Adrenal gland (tissue), 12 donors: Measurements from ENCODE around the gene RNF43. TPM values are rescaled to one million over a fixed set of nuclear protein-coding genes. Genes with fewer than 3 reads are reported as not detected.
A peak's percentile ranks its signal among the peaks of the same experiment; 100 is the strongest.

Source experiments
- DNase-seq, 7 donors: peaks; one replicate each; pipeline ENCODE4 v3.0.0-alpha.2; 2019 to 2020
- H3K27ac ChIP-seq, 5 donors: fragments of 200-600 bp; sonication (generic) in 4 of 5; 1 replicate in 3 of 5; 2 replicates in 2 of 5; pipeline versions ENCODE4 v1.5.1 to v1.8.0; 2016 to 2020; ENCODE audit warnings: mild to moderate bottlenecking in 1 of 5
- H3K27me3 ChIP-seq: fragments of 200-600 bp; 2 replicates; pipeline ENCODE4 v1.8.0; 2021
- H3K36me3 ChIP-seq, 2 donors: fragments of 200-600 bp; replicated peaks in 1 of 2; 1 replicate in 1 of 2; 2 replicates in 1 of 2; pipeline versions ENCODE4 v1.5.1 to v1.8.0; 2018 to 2022
- H3K4me1 ChIP-seq, 2 donors: fragments of 200-600 bp; replicated peaks in 1 of 2; 1 replicate in 1 of 2; 2 replicates in 1 of 2; pipeline versions ENCODE4 v1.5.1 to v1.8.0; 2018 to 2021
- H3K4me3 ChIP-seq, 4 donors: fragments of 200-600 bp; sonication (generic) in 3 of 4; one replicate each; pipeline ENCODE4 v1.5.1; 2016 to 2018
- H3K9me3 ChIP-seq, 3 donors: fragments of 200-600 bp; sonication (generic) in 1 of 3; replicated peaks in 1 of 3; 1 replicate in 2 of 3; 2 replicates in 1 of 3; pipeline versions ENCODE4 v1.5.1 to v1.8.0; 2016 to 2021
- POLR2A ChIP-seq, 2 donors: fragments of 450-650 bp; IDR thresholded peaks; one replicate each; pipeline ENCODE4 v1.6.1; 2017; ENCODE audit warnings: antibody characterized with exemption in 2 of 2, mild to moderate bottlenecking in 2 of 2, moderate library complexity in 1 of 2
- WGBS, 4 donors: extraction: QIAGEN DNeasy Blood & Tissue Kit in 2 of 4; methylation state at CpG; one replicate each; pipeline versions ENCODE4 v1.1.5 to v1.1.7; 2013 to 2017; 5-methylcytosine and 5-hydroxymethylcytosine counted together
- intact Hi-C, 2 donors: fragments of 100-400 bp; cut with DNase I; formaldehyde crosslinking; loops; one replicate each; pipeline versions ENCODE4 v1.14.1 to v1.15.0; 2022 to 2023
- polyA plus RNA-seq, 3 donors: library from polyadenylated mRNA; stranded (reverse); fragments of 200-250 nt in 2 of 3; fragments of 350-450 nt in 1 of 3; fragmentation: Illumina TruSeq in 1 of 3; extraction: RNeasy Lipid Tissue Mini Kit (QIAGEN cat#74804) in 1 of 3; gene quantifications; one replicate each; pipeline ENCODE4 v1.2.3, GENCODE V29; 2013 to 2014
- total RNA-seq, 9 donors: library from RNA; depleted of rRNA in 4 of 9; stranded (reverse); fragments of >200 nt in 4 of 9; fragments of 120-200 nt in 1 of 9; fragmentation: NEBNext Ultra II Directional in 1 of 9; extraction: Animal tissue kit (Norgen Biotek cat#: 25700) in 1 of 9; gene quantifications; one replicate each; pipeline versions ENCODE4 v1.1.0 to v1.2.4, GENCODE V29; 2013 to 2023
- TF ChIP-seq, protein P1 (sequence below), 6 experiments: fragments of 450-650 bp in 4 of 6; fragments of 200-600 bp in 2 of 6; sonication (generic) in 1 of 6; IDR thresholded peaks; 1 replicate in 5 of 6; 2 replicates in 1 of 6; pipeline versions ENCODE4 v1.5.1 to v1.8.0; 2016 to 2021; ENCODE audit warnings: antibody characterized with exemption in 6 of 6, mild to moderate bottlenecking in 2 of 6, moderate library complexity in 1 of 6
- donor health status: healthy with polysubstance abuse.
- donor health status: Bipolar disorder and iron deficiency.
- donor health status: DM: yes; HTN: yes; CAD: no.
- donor health status: DM: no; HTN: no; CAD: no.
- donor health status: DM: no; HTN: no; CAD: no.
- donor health status: DM: yes; HTN: yes; CAD: no.

RNF43 gene
- total and polyA plus RNA-seq, 12 donors: 5.9 to 30.8 (median 12.7) TPM

DNA sequence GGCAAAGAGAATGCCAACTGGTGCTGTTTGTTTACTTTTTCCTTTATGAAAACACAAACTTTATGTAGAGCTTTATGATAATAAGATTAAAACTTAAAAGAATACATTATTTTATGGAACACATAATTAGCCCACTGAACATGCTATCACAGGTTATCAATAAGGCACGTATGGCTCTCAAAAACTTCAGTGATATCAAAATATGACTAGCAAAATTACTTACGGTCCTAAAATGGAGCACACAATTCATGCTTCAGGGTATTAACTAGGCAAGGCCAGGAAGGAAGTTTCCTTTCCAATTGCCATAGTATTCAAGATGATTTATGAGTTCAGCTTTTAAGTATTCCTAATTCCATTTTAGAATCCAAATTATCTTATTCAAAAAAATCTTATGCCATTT lies 3.6 kb downstream of the RNF43 start:
- TF ChIP-seq POLR2A (IDR thresholded peaks at IDR 0.05): no peak
- TF ChIP-seq, protein P1, sequence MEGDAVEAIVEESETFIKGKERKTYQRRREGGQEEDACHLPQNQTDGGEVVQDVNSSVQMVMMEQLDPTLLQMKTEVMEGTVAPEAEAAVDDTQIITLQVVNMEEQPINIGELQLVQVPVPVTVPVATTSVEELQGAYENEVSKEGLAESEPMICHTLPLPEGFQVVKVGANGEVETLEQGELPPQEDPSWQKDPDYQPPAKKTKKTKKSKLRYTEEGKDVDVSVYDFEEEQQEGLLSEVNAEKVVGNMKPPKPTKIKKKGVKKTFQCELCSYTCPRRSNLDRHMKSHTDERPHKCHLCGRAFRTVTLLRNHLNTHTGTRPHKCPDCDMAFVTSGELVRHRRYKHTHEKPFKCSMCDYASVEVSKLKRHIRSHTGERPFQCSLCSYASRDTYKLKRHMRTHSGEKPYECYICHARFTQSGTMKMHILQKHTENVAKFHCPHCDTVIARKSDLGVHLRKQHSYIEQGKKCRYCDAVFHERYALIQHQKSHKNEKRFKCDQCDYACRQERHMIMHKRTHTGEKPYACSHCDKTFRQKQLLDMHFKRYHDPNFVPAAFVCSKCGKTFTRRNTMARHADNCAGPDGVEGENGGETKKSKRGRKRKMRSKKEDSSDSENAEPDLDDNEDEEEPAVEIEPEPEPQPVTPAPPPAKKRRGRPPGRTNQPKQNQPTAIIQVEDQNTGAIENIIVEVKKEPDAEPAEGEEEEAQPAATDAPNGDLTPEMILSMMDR (IDR thresholded peaks at IDR 0.05): no peak
- Histone ChIP-seq H3K4me3 (peak overlapping the region in 2 of 4 donors; percentile 10 to 56), H3K36me3 (no peaks in the 10 kb centered on the region), H3K27me3 (no peaks in the 10 kb centered on the region), H3K4me1 (peaks cover 14 to 21% of the 10 kb centered on the region in 2 donors), H3K27ac (peak overlapping the region in 3 of 5 donors; percentile 24 to 88 (median 85)), H3K9me3 (no peaks in the 10 kb centered on the region)
- intact Hi-C loops: no loop called here
- WGBS, 4 donors: 32 to 41% (median 40%) methylated on average over 2 of the region's 2 CpGs
- no peak for DNase-seq

DNA sequence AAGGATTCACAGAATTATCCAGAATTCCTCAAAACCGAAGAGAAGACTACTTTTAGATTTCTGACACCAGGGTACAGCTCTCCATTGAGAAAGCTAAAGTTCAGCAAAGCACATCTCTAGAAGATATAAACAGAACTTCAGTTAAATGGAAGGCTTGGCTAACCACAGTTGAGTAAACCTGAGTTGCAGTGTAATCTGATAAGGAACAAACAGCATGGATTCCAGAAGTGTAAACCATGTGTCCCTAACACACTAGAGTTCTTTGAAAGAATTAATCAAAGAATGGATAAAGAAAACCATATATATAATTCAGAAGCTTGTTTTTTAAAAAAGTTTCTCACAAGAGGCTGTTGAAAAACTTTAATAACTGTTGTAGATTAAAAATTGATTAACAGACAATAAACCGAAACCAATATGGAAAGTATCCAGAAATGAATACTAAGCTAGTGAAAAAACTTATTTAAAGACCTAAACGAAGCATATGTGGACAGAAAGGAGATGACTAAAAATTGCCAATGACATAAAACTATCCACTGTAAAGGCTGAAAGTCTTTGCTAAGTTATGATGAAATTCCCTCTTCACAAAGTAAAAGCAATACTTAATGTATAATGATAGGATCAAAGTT lies 4.3 kb downstream of the RNF43 start:
- intact Hi-C loops: no loop called here

DNA sequence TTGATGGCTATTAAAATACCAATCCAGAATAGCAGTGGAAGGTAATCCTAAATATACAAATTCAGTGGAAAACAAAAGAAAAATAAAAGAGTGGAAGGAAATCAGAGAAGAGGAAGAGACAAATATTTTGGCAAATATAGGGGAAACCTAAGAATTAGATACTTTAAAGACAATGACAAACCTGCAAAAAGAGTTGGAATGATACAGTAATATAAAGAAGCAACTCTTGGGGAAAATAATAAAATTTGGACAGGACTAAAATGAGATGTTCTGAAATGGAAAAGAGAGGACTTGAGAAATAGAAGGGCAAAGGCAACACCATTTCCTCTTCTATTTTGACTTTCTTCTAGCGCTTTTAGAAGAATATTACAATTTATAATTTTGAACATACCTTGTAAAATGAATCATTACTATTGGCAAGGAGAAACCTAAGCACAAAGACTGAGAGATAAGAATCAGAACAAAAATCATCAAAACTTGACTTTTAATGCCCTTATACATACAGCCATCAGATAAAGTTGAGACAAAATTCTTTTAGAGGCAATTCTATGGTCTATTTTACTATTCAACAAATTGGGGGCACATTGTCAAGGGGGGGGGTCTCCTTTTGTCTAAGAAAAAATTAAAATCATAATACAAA lies 5.2 kb downstream of the RNF43 start:
- intact Hi-C loops: no loop called here
- H3K4me3 ChIP-seq: peak overlapping the region in 1 of 4 donors; percentile 56
- H3K9me3 ChIP-seq: no peaks in the 10 kb centered on the region
- H3K36me3 ChIP-seq: no peaks in the 10 kb centered on the region
- DNase-seq: no peak
- 60 to 81% (median 79%) methylated on average over 1 of the region's 1 CpG for WGBS, 4 donors
- H3K27ac ChIP-seq: peak overlapping the region in 1 of 5 donors; percentile 0
- TF ChIP-seq POLR2A (IDR thresholded peaks at IDR 0.05): no peak
- TF ChIP-seq, protein P1 (IDR thresholded peaks at IDR 0.05): no peak
- no peaks in the 10 kb centered on the region for H3K27me3 ChIP-seq
- peaks cover 4 to 21% of the 10 kb centered on the region in 2 donors for H3K4me1 ChIP-seq

More for the DNA sequence above, 4.3 kb downstream of the RNF43 start:
- Histone ChIP-seq H3K27me3 (no peaks in the 10 kb centered on the region), H3K27ac (peak overlapping the region in 4 of 5 donors; percentile 13 to 88 (median 54)), H3K9me3 (no peaks in the 10 kb centered on the region), H3K4me1 (peaks cover 9 to 21% of the 10 kb centered on the region in 2 donors), H3K4me3 (peak overlapping the region in 1 of 4 donors; percentile 56), H3K36me3 (no peaks in the 10 kb centered on the region)
- DNase-seq: no peak
- TF ChIP-seq, protein P1 (IDR thresholded peaks at IDR 0.05): no peak
- TF ChIP-seq POLR2A (IDR thresholded peaks at IDR 0.05): no peak
- 44 to 55% (median 47%) methylated on average over 3 of the region's 3 CpGs for WGBS, 4 donors

DNA sequence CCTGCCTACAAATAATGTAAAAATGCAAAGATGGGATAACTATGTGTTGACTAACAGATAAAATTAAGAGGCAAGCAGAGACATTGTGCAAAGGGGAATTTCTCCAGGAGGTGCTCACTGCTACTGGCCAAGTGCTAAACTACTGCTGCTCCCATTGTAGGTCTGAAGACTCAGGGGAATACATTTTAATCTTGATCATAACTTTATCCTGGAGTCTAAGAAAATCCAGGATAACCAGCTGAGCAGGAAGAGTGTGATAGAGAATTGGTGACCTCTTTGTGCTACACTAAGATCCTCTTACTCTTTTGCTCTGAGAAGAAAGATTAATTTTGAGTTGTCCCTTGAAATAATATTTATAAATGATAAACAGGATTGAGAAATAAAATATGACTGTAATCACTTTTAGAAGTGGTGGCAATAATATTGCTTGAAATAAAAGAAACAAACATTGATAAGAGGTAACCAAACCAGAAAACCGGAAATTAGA lies 5.9 kb downstream of the RNF43 start:
- intact Hi-C loops: no loop called here
- Histone ChIP-seq H3K4me1 (peaks cover 4 to 21% of the 10 kb centered on the region in 2 donors), H3K27ac (peak overlapping the region in 1 of 5 donors; percentile 0), H3K9me3 (no peaks in the 10 kb centered on the region), H3K27me3 (no peaks in the 10 kb centered on the region), H3K36me3 (no peaks in the 10 kb centered on the region), H3K4me3 (no peak overlapping the region)
- TF ChIP-seq POLR2A (IDR thresholded peaks at IDR 0.05): no peak
- TF ChIP-seq, protein P1 (IDR thresholded peaks at IDR 0.05): no peak
- no peak for DNase-seq
- 33 to 43% (median 35%) methylated on average over 1 of the region's 1 CpG for WGBS, 4 donors
